GM19397 (cell line): ENCODE measurements around the gene PNPLA7.
"Not testable (repeated sequence)": the region's sequence is repeated elsewhere in the genome, so short reads cannot be mapped to it uniquely, and the experiment has no call there.

Source experiments
- ATAC-seq: cut with Tn5 transposase; IDR thresholded peaks from one replicate; pipeline ENCODE4 v1.9.1; 2021; ENCODE audit warnings: mild to moderate bottlenecking, moderate library complexity; ENCODE audit not compliant: unreplicated experiment

PNPLA7 gene

DNA sequence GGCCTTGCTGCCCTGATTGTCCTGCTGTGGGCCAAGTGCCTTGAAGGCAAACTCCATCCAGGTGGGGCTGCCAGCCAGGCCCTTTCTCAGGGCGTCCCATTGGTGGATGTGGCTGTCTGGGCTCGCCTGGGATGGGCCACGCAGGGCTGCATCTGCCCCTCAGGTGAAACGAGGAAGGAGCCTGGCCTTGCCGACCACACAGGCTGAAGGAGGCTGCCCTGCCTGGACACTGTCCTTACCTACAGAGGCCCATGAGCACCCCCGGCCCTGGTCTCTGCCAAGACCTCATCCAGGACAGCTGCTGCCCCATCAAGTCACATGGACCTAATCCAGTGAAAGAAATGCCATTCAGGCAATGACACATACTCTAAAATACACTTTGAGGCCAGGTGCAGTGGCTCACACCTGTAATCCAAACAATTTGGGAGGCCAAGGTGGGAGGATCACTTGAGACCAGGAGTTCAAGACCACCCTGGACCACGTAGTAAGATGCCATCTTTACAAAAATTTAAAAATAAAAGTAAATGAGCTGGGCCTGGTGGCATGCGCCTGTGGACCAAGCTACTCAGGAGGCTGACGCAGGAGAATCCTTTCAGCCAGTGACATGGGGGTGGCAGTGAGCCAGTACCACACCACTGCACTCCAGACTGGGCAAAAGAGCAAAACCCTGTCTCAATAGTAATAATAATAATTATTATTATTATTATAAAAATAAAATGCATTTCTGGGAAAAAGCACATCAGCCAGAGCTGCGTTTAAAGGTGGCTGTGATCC, 33.9 kb downstream of the PNPLA7 start:
- no peak for ATAC-seq

DNA sequence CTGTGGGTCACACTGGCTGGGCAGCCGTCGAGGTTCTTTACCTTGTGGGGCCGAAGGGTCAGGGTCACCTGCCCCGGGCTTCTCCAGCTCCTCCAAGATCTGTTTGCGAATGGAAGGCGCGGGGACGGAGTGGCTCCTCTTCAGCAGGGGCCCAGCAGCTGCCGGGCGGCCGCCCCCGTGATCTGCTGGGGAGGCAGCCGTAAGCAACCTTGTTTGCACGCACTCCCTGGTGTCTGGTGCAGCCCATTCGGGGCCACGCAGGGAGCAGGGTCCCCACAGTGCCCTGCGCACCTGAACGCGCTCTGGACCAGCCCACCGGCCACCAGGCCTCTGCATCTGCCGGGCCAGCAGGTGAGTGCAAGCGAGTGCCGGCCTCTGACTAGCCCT, 34.9 kb downstream of the PNPLA7 start:
- no peak for ATAC-seq

GRCh38 chr9:137514691-137515337, 35.4 kb downstream of the PNPLA7 start:
- no peak for ATAC-seq

GRCh38 chr9:137513801-137514570, 36.2 kb downstream of the PNPLA7 start:
- ATAC-seq = not testable (repeated sequence)

- not testable (repeated sequence) for ATAC-seq
These were observed 37.1 kb downstream of the PNPLA7 start for GRCh38 chr9:137513136-137513535.

- ATAC-seq = no peak
These were observed 38.3 kb downstream of the PNPLA7 start for GRCh38 chr9:137511758-137512463.

DNA sequence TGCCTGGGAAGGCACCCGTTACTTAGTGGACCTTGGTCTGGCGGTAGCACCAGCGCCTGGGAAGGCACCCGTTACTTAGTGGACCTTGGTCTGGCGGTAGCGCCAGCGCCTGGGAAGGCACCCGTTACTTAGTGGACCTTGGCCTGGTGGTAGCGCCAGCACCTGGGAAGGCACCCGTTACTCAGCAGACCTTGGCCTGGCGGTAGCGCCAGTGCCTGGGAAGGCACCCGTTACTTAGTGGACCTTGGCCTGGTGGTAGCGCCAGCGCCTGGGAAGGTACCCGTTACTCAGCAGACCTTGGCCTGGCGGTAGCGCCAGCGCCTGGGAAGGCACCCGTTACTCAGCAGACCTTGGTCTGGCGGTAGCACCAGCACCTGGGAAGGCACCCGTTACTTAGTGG, 39.1 kb downstream of the PNPLA7 start:
- not testable (repeated sequence) for ATAC-seq

- no peak for ATAC-seq
These were observed 41.0 kb downstream of the PNPLA7 start for GRCh38 chr9:137509198-137509597.

- ATAC-seq = no peak
These were observed 43.5 kb downstream of the PNPLA7 start for GRCh38 chr9:137506702-137507171.

DNA sequence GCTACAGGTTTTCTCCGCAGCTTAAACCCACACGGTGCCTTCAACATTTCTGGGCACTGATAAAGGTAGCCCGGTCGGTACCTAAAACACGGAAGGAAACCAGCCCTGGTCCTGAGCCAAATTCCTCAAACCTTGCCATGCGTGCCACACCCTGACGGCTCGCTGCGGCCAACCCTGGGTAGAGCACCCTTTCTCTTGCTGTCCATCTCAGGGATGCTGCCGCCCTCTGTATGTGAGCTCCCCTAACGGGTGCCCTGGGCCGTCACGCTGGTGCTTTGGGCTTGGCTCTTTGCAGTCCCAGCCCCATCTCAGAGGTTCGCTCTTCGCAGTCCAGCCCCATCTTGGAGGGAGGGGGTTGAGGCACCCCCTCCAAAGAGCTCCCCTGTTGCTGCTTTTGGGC, 43.9 kb downstream of the PNPLA7 start:
- ATAC-seq = no peak

DNA sequence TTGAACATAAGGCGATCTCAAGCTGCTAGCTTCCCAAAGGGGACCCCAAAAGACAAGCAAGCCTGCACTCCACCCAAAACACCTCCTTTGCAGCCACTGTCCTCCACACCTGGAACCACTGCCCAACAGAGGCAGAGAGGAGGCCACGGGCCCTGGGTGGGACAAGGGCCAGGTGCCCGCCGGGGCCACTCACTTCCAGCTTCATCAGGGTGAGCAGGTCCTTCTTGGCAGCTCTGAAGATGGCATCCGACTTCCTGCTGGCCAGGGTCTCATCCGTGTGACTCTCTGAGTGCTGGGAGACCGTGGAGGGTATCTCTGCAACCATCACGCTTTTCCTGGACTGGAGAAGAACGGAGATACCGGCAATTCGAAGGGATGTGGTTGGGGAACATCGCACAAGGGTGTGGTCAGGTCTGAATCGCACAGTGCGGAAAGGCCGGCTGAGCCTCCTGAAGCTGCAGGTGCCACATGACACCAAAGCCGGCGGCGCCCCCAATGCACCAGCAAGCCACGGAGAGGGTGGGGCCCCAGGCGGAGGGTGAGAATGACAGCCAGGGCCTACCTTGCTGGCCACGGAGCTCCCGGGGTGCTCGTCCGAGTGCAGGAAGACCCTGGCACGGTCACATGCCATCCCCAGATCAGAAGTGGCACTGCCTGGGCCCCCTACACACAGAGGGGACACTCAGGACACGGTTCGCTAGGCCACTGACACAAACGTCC, 44.6 kb downstream of the PNPLA7 start:
- ATAC-seq = no peak

GRCh38 chr9:137504432-137504777, 45.8 kb downstream of the PNPLA7 start:
- ATAC-seq = no peak

GRCh38 chr9:137502008-137502911, 47.9 kb downstream of the PNPLA7 start:
- ATAC-seq = no peak

- ATAC-seq = no peak
These were observed 48.7 kb downstream of the PNPLA7 start for GRCh38 chr9:137501457-137501856.

GRCh38 chr9:137500666-137501397, 49.4 kb downstream of the PNPLA7 start:
- no peak for ATAC-seq

GRCh38 chr9:137499858-137500661, 50.1 kb downstream of the PNPLA7 start:
- ATAC-seq = no peak

GRCh38 chr9:137499416-137499815, 50.8 kb downstream of the PNPLA7 start:
- no peak for ATAC-seq

DNA sequence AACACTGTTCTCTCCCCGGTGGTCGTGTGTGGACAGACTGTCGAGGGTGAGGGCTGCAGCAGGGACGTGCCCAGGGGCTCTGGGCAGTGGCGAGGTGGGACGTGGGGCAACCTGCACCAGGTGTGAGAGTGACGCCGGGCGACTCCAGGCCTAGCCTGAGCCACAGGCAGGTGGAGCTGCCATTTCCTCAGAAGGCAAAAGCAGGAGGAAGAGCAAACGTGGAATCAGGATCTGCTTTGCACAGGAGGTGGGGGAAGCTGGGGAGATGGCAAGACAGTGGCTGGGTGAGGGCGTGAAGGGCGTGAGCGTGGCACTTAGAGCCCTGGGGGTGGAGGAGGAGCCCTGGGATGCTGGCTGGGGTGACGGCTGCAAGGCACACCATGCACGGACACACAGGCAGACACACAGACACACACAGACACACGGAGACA, 51.5 kb downstream of the PNPLA7 start:
- ATAC-seq = no peak
